Ascending aorta (tissue), 2 donors: ENCODE results near the gene NECTIN1. TPM values are rescaled to one million over a fixed set of nuclear protein-coding genes. Genes with fewer than 3 reads are reported as not detected.

Experiments
- DNase-seq, 2 donors: peaks; one replicate each; pipeline ENCODE4 v3.0.0-alpha.2; 2019; ENCODE audit warnings: low spot score in 2 of 2
- H3K27ac ChIP-seq, 2 donors: fragments of 200-600 bp; sonication (generic); one replicate each; pipeline ENCODE4 v1.5.1; 2016 to 2017; ENCODE audit warnings: mild to moderate bottlenecking in 1 of 2
- H3K27me3 ChIP-seq: fragments of 200-600 bp; sonication (generic); one replicate; pipeline ENCODE4 v1.5.1; 2017
- H3K36me3 ChIP-seq, 2 donors: fragments of 200-600 bp; sonication (generic); one replicate each; pipeline ENCODE4 v1.5.1; 2016
- H3K4me1 ChIP-seq, 2 donors: fragments of 200-600 bp; sonication (generic); one replicate each; pipeline ENCODE4 v1.5.1; 2016 to 2017; ENCODE audit warnings: mild to moderate bottlenecking in 1 of 2
- H3K4me3 ChIP-seq, 2 donors: fragments of 200-600 bp; sonication (generic); one replicate each; pipeline ENCODE4 v1.5.1; 2016 to 2017; ENCODE audit warnings: mild to moderate bottlenecking in 1 of 2
- H3K9me3 ChIP-seq, 2 donors: fragments of 200-600 bp; sonication (generic); one replicate each; pipeline ENCODE4 v1.5.1; 2016
- intact Hi-C: fragments of 100-400 bp; cut with DNase I; formaldehyde crosslinking; loops from one replicate; pipeline ENCODE4 v1.15.1; 2023
- total RNA-seq: library from RNA; depleted of rRNA; stranded (reverse); fragments of >200 nt; gene quantifications from one replicate; pipeline ENCODE4 v1.1.0, GENCODE V29; 2016
- TF ChIP-seq, protein P1 (sequence below), 3 experiments: fragments of 200-600 bp in 2 of 3; fragments of 450-650 bp in 1 of 3; sonication (generic) in 2 of 3; IDR thresholded peaks; one replicate each; pipeline ENCODE4 v1.5.1; 2016 to 2019; ENCODE audit warnings: antibody characterized with exemption in 3 of 3, mild to moderate bottlenecking in 1 of 3, moderate library complexity in 1 of 3

NECTIN1 gene
- total RNA-seq, 1 donor from 2014 or later = 1.6 TPM

DNA sequence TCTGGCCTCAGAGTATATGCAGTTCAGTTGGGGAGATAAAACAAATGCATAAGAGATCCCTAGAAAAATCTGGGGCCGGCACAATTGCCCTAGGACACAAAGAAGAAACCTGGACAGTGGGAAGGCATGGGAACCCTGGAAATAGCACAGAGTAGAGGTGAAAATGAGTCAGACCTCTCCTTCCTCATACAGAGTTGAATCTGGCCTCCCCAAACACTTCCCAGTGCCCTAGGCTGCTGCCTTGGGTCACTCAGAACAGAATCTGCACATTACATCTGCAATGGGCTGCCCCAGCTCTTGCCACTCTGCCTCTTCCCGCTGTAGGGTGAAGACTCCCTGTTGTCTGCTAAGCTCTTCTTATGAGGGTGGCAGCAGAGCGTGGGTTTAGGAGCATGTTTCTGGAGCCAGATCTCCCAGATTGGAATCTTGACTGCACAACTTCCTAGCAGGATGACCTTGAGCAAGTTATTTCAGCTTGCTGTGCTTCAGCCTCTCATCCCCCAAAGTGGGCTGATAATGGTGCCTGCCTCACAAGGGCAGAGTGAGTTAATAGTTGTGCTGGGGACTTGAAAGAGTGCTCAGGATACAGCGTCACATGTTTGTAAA, 47.1 kb upstream of the NECTIN1 start:
- intact Hi-C loops = no loop called here
- no peaks in the 10 kb centered on the region for H3K27me3 ChIP-seq
- no peak overlapping the region for H3K27ac ChIP-seq
- no peak for DNase-seq
- no peaks in the 10 kb centered on the region for H3K9me3 ChIP-seq
- H3K36me3 ChIP-seq = no peaks in the 10 kb centered on the region
- TF ChIP-seq, protein P1, sequence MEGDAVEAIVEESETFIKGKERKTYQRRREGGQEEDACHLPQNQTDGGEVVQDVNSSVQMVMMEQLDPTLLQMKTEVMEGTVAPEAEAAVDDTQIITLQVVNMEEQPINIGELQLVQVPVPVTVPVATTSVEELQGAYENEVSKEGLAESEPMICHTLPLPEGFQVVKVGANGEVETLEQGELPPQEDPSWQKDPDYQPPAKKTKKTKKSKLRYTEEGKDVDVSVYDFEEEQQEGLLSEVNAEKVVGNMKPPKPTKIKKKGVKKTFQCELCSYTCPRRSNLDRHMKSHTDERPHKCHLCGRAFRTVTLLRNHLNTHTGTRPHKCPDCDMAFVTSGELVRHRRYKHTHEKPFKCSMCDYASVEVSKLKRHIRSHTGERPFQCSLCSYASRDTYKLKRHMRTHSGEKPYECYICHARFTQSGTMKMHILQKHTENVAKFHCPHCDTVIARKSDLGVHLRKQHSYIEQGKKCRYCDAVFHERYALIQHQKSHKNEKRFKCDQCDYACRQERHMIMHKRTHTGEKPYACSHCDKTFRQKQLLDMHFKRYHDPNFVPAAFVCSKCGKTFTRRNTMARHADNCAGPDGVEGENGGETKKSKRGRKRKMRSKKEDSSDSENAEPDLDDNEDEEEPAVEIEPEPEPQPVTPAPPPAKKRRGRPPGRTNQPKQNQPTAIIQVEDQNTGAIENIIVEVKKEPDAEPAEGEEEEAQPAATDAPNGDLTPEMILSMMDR (IDR thresholded peaks at IDR 0.05) = no peak
- no peak overlapping the region for H3K4me3 ChIP-seq
- no peaks in the 10 kb centered on the region for H3K4me1 ChIP-seq

DNA sequence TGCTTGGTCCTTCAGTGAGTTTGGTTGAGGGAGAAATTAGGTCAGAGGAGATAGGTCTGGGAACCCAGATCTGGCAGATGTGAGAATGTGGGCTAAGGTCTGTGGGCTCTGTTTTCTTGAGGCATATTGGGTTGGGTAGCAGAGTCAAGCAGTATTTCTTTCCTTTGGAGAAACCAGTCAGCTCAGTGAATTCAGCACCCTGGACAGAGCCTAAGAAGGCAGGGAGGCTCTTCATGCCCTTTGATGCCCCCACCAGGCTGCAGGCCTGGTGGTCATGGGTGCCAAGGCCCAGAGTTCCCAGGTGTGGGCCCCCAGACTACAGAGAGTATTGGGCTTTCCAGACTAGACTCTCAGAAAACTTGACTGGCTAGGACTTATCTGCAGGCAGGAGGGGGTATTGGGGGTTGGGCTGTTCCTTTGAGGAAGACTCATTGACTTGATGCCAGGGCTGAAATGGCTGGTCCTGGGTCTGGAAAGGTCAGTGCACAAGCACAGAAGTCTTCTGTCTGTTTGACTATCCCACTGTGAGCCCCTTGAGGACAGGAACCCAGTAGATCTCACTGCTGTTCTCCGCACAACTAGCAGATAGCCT, 45.3 kb upstream of the NECTIN1 start:
- TF ChIP-seq, protein P1 (IDR thresholded peaks at IDR 0.05) = no peak
- intact Hi-C loops = no loop called here
- H3K36me3 ChIP-seq = no peaks in the 10 kb centered on the region
- no peak overlapping the region for H3K4me3 ChIP-seq
- H3K9me3 ChIP-seq = no peaks in the 10 kb centered on the region
- no peaks in the 10 kb centered on the region for H3K4me1 ChIP-seq
- H3K27me3 ChIP-seq = no peaks in the 10 kb centered on the region
- no peak for DNase-seq
- no peak overlapping the region for H3K27ac ChIP-seq

DNA sequence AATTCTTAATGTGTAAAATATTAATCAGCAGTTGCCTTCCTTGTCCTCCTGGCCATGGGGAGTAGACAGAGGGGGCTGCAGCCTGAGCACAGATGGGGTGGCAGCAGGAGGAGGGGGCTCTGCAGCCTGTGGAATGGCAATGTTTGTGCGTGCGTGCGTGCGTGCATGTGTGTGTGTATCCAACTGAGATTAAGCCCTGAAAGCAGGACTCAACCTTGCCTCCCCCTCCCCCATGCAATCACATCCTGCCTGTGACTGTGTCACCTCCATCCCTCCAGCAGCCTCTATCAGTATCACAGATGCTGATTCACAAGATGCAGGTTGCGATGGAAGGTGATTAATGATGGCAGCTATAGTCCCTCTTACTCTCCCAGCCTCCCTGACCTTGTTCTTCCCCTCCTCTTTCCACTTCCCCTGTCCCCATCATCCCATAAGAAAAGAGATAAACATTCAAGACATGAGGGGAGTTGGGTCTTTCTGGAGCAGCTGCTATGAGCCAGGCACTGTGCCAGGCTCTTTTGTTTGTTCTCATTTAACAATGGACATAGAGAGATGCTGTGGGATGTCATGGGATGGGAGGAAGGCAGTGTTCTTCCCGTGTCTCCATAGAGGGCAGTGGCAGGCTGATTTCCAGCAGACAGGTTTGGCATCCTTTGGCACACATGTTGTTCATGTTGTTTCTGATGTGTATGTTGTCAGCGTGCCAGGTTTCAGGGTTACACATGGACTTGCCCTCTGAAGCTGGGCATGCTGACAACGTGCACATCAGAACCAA, 43.8 kb upstream of the NECTIN1 start:
- no peaks in the 10 kb centered on the region for H3K4me1 ChIP-seq
- no peaks in the 10 kb centered on the region for H3K9me3 ChIP-seq
- intact Hi-C loops = no loop called here
- DNase-seq = no peak
- H3K36me3 ChIP-seq = no peaks in the 10 kb centered on the region
- no peaks in the 10 kb centered on the region for H3K27me3 ChIP-seq
- no peak overlapping the region for H3K27ac ChIP-seq
- TF ChIP-seq, protein P1 (IDR thresholded peaks at IDR 0.05) = no peak
- no peak overlapping the region for H3K4me3 ChIP-seq

DNA sequence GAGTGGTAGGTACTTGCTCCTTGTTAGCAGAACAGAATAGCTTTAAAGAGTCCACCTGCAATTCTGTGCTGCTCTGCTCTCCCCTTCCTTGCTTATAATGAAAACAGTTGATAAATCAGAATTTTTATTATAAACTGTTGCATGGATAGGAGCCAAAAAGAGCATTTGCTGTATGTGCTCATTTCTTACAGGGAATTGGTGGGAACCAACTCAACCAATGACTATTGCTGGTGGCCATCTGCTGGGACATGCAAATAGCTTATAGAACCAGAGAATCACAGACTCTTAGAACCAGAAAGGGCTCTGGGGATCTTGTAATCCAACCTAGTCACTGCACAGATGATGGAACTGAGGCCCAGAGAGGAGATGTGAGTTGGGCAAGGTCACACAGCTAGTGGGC, 43.1 kb upstream of the NECTIN1 start:
- intact Hi-C loops = no loop called here
- Histone ChIP-seq H3K27ac (no peak overlapping the region), H3K4me1 (no peaks in the 10 kb centered on the region), H3K4me3 (no peak overlapping the region), H3K9me3 (no peaks in the 10 kb centered on the region), H3K36me3 (no peaks in the 10 kb centered on the region), H3K27me3 (no peaks in the 10 kb centered on the region)
- DNase-seq = no peak
- TF ChIP-seq, protein P1 (IDR thresholded peaks at IDR 0.05) = no peak

DNA sequence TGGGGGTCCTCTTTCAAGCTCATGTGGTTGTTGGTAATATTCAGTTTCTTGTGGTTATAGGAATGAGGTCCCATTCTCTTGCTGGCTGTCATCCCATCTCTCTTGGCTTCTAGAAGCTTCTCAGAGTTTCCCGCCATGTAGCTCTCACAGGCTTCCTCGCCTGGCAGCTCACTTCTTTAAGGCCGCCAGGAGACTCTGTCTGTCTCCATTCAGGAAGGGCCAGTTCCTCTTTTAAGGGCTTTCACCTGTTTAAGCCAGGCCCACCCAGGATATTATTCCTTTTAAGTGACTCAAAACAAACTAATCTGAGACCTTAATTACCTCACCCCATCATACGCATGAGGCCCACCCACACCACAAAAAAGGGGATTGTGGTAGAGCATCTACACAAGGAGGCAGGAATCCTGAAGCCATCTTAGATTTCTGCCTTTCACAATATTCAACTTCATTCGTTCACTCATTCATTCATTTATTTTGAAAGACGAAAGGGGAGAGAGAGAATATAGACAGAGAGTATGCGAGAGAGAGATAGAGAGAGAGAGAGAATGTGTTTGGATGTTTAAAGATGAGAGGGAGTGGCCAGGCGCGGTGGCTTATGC, 42.3 kb upstream of the NECTIN1 start:
- intact Hi-C loops = no loop called here

More for the DNA sequence above, 42.3 kb upstream of the NECTIN1 start:
- no peak overlapping the region for H3K27ac ChIP-seq
- no peak for DNase-seq
- H3K4me1 ChIP-seq = no peaks in the 10 kb centered on the region
- H3K36me3 ChIP-seq = no peaks in the 10 kb centered on the region
- TF ChIP-seq, protein P1 (IDR thresholded peaks at IDR 0.05) = no peak
- H3K4me3 ChIP-seq = no peak overlapping the region
- H3K9me3 ChIP-seq = no peaks in the 10 kb centered on the region
- no peaks in the 10 kb centered on the region for H3K27me3 ChIP-seq
